HPDE6-E6E7 (cell line): ENCODE results near the gene ZNF609.
"Not testable (repeated sequence)": the region's sequence is repeated elsewhere in the genome, so short reads cannot be mapped to it uniquely, and the experiment has no call there.

ENCODE experiments used
- DNase-seq: peaks from one replicate; pipeline ENCODE4 v3.0.0; 2011; ENCODE audit warnings: missing footprints; ENCODE audit errors: extremely low spot score

The ZNF609 gene

DNA sequence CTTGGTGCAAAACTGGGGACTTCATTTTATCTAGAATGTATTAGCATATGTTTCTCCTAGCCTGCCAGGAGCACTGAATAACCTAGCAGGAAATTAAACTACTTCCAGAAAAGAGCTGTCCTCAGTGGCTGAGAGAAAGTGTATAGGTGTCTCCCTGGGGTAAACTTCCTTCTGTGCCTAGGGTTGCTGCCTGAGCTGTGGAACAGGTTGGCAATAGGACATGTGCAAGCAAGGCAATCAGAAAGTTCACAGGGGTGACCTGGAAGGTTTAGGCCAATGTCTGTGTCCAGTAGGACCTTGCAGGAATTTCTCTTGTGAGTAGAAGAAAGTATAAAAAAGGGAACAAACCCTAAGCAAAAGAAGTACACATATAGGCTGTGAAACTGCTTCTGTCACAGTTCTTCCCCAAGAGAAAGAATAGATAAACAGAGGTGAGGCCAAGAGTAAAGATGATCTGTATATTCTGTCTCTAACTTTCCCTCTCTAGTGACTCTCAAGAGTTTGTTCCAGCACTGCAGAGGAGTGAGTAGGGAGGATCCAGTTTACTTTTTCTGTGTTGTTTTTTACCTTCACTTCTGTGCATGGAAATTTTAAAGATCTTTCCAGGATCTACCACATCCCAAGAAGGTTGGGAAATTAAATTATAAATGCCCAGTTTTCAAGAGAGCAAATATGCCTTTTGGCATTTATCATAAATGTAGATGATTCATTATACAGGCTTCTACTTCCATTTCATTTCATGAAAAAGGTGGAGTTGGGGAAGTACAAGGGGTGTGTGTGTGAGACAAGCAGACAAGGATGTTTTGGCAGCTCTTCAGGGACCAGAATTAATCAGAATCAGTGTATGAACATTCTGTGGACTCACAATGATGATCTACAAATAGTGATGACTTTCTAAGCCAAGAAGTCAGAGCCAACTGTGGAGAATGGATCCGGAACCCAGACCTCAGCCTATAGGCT is 159.8 kb downstream of the ZNF609 start:
- DNase-seq: no peak

DNA sequence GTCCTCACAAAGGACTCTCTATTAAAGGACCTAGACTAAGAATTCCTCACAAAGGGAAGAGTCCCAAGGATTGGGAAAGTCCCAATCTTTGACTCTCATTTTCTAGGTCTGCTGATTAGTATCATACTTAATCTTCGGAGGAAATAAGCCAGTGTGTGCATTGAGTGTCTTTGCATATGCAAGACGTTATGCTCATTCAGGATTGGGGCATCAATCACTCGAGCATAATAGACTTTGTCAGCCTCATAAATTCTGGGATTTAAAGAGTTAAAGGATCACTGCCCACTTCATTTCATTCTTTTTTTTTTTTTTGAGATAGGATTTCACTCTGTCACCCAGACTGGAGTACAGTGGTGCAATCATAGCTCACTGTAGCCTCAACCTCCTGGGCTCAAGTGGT is 160.7 kb downstream of the ZNF609 start:
- DNase-seq: no peak

DNA sequence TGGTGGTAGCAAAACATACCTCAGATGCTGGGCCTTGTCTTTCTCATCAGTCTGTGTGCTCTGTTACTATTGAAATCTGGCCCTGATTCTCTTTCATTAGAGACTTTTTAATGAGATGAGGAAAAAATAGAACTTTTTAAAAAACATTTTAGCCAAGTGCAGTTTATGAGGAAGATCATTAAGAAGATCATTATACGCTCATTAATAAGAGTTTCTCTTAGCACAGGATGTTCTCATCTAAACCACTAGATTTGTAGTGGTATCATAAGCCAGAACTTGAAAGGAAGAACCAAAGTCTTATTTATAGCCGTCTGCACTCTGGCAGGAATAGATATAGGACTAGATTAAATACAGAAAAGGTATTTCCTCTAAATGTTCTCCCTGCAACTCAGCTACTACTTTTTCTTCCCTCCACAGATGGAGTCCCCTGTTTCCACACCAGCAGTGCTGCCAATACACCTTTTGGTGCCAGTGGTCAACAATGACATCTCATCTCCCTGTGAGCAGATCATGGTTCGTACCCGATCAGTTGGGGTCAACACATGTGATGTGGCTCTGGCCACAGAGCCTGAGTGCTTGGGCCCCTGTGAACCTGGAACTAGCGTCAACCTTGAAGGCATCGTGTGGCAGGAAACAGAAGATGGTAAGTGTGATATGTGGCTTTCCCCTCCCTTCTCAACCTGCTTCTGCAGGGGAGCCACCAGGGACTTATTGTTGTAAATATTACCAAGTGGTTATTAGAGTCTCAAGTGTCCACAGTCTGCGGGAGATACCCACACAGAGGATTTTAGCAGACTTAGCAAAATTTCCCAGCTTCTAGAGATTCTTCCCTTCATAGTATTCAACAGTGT is 162.3 kb downstream of the ZNF609 start:
- DNase-seq: no peak

DNA sequence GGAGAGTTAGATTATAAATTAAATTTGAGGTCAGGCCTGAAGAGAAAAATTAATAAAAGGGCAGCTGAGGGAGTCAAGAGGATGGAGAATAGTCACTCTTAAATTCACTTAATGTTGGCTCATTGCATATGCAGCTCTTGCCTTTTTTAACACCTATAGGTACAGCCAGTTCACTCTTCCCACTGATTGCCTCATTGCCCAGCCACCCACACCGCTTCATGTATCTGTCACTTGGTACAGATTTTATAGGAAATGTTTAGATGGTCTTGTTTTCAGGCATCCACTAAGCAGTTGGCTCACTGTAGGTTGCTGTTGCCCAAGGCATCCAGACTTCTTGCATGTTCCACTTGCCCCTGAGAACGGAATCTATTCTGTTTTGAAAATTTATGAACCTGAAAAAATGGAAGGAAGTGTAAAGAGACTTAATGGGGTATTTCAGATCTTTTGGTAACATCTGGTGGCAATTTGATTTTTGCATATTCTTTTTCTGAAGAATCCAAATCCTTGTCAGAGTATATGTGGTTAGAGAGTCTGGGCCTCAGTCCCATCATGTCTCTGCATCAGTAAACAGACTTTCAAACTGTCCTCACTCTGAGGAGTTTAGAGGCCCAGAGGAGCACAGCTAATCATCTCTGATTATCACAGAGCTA is 163.1 kb downstream of the ZNF609 start:
- no peak for DNase-seq

DNA sequence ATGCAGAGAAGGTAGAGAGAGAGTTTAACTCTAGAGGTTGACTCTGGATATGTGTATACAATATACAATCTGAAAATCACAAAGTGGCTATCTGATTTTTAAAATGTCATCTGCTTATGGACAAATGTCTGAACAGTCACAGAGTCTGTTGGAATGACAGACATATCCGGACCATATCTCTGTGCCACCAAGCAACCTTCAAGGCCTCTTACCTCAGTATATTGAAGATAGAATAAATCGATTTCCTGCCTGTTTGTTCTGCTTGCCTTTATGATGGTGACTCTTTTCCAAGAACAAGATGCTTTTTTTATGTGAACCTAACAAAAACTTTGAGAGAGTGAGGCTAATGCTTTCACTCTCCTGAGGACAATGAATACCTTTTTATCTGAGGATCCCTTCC is 163.9 kb downstream of the ZNF609 start:
- no peak for DNase-seq

DNA sequence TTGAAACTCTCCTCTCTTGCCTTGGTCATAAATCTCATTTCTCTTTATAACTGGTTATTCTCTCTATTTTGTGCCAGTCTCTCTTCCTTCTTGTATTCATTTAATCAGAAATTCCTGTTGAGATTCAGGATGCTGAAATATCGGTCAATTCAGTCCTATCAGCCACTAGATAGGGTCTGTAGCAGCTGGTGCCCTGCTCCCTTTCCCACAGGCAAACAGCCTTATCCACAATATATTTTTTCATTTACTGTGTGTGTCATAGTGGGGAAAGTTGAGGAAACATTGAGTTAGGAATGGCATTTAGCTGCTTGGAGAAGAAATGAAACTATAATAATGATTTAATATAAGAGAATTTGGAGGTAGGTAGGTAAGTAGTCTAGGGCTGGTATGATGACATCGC is 168.7 kb downstream of the ZNF609 start:
- no peak for DNase-seq

DNA sequence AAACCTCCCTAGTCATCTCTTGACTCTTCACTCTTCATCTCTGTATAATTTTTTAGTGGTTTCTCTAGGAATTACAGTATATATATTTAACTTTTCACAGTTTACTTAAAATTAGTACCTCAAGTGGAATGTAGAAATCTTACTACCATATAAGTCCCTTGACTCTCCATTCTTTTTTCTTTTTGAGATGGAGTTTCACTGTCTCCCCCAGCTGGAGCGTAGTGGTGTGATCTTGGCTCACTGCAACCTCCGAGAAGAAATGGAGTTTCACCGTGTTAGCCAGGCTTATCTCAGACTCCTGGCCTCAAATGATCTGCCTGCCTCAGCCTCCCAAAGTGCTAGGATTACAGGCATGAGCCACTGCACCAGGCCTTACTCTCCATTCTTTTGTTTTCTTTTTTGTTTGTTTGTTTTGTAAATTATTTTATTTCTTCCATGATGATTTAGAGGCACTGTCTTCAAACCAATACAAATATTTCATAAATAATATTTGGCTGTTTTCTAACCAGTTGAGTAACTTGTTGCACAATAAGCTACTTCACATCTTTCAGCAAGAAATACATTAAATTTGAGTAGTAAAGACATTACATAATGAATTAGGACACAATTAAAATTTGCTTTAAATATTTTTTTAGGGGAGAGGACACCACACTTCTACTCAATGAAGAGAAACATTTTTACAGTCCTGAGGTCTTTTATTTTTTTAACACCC is 170.2 kb downstream of the ZNF609 start:
- no peak for DNase-seq

DNA sequence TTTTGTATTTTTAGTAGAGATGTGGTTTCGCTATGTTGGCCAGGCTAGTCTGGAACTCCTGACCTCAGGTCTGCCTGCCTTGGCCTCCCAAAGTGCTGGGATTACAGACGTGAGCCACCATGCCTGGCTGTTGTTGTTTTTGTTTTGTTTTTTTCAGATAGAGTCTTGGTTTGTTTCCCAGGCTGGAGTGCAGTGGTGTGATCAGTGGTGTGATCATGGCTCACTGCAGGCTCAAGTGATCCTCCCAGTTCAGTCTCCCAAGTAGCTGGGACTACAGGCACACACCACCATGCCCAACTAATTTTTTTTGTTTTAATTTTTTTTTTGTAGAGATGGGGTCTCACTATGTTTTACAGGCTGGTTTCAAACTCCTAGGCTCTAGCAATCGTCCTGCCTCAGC is 172.3 kb downstream of the ZNF609 start:
- DNase-seq: not testable (repeated sequence)

DNA sequence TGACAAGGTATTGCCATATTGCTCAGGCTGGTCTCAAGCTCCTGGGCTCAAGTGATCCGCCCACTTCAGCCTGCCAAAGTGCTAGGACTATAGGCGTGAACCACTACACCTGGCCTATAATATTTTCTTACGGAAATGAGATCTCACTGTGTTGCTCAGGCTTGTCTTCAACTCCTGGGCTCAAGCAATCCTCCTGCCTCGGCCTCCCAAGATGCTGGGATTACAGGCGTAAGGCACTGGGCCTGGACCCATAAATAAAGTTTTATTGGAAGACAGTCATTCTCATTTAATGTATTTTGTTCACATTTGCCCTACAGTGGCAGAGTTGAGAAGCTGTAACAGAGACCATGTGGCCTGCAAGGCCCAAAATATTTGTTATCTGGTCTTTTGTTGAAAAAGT is 173.0 kb downstream of the ZNF609 start:
- DNase-seq: no peak

DNA sequence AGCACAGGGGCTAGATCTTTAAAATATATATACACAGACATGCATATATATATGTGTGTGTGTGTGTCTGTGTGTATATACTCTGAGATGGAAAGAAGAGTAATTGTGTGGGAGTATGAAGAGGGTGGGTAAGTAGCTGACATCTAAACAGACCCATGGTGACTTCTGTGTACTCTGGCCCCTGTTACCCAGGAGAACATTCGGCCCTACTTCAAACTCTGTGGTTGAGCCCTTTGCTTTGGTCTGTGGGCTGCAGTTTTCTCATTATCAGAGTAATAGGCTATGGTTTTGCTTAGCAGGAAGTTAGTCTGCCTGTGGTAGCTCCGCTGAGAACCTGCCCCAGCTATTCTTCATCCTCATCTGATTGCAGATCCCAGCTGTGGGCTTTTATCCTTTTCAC is 173.6 kb downstream of the ZNF609 start:
- no peak for DNase-seq

DNA sequence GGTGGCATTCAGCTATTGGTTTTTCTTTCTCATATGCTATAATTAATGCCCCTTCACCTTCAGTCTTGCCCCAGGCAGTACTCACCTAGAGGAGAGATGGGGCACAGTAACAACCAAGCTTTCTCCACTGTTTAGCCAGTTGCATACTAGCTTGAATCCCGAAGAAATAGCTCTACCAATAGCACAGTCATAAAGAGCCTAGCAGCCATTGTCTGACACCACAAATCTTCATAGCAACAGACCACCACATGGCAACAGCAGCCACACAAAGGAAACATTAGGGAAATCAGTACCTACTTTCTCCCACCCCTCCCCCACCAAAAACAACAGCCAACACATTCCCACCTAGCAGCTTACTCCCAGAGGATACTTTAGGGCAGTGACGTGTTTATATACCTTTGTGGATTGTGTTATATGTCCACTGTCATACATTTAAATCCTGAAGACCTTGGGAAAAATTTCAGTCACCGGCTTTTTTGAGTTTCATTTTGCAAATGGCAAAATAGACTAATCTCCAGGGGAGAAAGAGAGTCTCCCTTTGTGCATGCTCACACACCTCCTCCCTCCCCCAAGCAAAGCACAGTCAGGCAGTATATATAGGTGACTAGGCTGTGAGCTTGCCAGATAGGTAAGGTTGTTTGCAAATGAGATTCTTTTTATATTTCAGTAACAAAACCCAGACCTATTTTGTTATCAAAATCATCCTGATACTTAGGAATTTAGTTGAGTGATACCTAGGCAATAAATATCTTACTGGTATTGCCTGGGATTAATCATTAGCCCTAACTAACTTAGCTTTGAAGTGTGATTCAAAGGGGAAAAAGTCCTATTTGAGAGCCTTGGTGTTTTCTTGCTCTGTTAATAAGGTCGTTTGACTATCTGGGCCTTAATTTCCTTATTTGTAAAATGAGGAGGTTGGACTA is 174.5 kb downstream of the ZNF609 start:
- no peak for DNase-seq

DNA sequence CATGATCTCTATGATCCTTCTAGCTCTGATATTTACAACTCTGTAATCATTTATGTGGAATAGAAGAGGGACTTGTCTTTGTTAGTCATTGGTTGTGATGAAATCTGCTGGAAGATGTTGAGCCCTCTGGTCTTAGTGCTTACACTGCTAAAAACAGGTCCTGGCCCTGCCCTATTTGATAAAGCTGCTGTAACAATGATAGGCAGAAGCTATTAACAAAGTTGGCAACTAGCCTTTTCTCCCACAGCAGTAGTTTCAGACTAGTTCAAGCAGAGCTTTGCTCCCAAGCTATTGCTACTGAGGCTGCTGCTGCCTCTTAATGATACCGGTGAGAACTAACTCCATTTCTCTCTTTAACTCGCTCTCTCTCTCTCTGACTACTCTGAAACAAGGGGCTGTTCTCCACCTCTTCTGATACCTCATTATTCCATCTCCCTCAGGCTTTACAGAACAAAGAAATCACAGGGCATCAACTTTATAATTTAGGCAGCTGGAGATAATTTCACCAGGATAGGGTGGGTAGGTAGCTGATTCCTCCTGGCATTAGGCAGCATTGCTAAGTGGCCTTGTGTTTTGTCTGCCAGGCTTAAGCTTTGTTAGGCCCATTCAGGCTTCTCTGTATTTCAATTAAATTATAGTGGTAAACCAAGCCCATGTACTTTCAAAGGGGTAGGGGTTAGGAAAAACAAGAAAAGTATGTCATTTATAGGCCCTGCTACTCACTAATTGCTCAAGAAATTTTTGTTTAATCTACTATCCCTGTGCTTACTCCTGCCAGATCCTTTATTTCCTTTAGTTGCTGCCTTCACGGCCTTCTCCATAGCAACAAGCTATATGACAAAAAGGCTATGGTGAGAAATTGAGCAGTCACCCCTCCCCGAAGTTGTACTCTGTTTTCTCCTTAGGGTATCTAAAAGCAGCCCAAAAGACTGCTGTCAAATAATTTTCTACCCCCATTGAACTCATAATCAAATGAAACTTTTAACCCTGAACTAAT is 175.4 kb downstream of the ZNF609 start:
- DNase-seq: peak; percentile 32

DNA sequence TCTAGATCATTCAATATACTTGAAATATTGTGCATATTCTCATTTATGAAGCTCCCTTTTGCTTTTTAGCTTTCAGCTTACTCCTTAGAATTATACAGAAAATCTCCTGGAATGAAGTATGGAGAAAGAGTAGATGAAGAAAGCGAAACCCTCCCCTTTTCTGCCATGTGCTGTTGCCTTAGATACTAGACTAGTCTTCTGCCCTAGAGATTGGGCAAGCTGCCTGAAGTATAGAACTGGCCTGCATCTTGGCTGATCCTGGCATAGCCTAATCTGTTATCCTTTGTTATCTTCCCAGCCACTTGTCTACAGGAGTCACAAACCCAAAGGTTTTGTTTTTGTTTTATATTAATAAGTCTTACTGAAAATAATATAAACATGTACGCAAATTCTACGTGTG is 176.2 kb downstream of the ZNF609 start:
- DNase-seq: no peak

DNA sequence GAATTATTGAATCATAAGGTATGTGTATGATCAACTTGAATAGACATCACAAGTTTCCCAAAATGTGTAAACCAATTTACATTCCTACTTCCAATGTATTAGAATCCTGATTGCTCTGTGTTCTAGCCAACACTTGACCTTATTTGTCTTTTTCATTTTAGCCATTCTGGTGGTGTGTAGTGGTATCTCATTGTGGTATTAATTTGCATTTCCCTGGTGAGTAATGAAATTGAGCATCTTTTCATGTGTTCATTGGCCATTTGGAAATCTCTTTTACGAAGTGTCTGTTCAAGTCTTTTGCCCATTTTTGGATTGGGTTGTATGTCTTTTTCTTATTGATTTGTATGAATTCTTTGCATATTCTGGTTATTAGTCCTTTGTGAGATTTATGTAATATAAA is 177.0 kb downstream of the ZNF609 start:
- no peak for DNase-seq

DNA sequence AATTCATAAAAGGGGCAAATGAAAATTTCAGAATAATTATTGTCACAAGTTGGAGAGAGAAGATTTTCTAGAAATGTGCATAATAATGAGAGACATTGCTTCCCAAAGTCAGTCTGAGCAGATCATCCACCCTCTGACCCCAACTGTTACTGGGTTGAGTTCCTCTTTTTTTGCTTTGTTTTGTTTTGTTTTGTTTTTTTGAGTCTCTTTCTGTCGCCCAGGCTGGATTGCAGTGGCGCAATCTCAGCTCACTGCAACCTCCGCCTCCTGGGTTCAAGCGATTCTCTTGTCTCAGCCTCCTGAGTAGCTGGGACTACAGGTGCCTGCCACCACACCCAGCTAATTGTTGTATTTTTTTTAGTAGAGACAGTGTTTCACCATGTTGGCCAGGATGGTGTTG is 179.4 kb downstream of the ZNF609 start:
- DNase-seq: not testable (repeated sequence)

DNA sequence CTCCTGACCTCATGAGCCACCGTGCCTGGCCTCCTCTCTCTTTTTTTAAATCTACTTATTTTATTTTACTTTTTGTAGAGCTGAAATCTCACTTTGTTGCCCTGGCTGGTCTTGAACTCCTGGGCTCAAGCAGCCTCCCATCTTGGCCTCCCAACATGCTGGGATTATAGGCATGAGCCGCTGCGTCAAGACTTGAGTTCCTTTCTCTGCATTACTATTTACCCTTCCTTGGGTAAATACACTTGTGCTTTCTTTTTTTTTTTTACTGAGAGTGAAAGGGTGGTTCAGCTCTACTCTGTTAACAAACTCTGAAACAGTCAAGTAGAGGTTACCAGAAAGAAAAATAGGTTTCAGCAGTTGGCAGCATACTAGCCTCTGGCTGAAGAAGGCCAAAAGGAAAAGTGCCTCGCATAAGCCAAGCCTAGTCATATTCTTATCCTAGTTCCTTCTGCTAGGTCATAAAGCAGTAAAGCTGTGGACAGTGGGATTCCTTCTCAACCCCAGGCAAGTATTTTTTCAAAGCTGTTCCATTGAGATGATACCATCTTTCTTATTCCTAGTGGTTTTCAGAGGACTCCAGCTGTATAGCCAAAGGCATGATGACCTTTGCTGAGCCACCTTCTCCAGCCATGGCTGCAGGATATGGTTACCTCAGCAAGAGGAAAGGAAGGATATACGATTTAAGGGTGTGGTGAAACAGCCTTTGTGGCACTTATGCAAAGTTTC is 179.9 kb downstream of the ZNF609 start:
- no peak for DNase-seq

DNA sequence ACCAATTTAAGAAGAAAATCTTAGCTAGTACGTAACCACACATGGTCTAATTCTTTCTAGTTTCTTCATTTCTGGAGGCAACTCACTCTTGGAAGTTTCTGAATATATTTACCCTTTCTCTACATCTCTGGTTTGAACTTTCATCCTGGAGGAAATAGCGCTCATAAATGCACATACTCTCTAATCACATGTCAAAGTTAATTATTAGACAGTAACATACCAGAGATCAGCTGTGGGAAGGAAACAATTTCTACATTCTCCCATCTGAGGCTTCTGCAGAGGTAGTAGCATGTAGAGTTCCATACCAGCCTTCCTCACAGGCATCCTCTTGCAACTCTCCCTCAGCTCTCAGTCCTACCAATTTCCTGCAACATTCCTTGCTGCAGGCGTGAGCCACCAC is 182.5 kb downstream of the ZNF609 start:
- DNase-seq: no peak

DNA sequence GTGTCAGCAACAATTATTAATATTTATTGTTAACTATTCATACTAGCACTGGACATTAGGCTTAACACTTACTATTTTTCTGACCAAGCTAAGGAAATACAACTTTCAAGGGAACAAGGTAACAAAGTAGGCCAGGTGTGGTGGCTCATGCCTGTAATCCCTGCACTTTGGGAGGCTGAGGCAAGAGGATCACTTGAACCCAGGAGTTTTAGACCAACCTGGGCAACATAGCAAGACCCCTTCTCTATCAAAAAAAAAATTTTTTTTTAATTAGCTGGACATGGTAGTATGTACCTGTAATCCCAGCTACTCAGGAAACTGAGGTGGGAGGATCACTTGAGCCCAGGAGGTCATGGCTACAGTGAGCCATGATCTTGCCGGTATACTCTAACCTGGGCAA is 183.3 kb downstream of the ZNF609 start:
- no peak for DNase-seq

DNA sequence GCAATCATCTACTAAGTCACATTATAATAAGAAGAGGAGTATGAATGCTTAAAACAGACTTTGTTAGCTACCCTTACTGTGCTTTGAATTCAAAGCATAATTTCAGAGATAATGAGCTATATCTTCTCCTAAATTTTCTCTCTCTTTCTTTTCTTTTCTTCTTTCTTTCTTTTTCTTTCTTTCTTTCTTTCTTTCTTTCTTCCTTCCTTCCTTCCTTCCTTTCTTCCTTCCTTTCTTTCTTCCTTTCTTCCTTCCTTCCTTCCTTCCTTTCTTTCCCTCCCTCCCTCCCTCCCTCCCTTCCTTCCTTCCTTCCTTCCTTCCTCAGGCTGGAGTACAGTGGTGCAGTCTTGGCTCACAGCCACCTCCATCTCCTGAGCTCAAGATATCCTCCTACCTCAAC is 184.4 kb downstream of the ZNF609 start:
- DNase-seq: not testable (repeated sequence)
